ENCODE measurements around the gene SUSD4.

DNA sequence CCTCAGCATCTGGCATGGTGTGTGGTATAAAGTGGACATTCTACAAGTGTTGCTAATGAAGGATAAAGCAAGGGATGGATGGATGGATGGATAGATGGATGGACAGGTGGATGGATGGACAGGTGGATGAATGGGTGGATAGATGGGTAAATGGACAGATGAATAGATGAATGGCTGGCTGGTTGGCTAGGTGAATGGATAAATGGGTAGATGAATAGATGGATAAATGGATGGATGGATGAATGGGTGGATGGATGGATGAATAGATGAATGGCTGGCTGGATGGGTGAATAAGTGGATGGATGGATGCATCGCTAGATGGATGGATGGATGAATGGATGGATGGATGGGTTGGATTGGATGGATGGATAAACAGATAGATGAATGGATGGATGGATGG lies 66.2 kb downstream of the SUSD4 start:
- TF ChIP-seq, protein P1, sequence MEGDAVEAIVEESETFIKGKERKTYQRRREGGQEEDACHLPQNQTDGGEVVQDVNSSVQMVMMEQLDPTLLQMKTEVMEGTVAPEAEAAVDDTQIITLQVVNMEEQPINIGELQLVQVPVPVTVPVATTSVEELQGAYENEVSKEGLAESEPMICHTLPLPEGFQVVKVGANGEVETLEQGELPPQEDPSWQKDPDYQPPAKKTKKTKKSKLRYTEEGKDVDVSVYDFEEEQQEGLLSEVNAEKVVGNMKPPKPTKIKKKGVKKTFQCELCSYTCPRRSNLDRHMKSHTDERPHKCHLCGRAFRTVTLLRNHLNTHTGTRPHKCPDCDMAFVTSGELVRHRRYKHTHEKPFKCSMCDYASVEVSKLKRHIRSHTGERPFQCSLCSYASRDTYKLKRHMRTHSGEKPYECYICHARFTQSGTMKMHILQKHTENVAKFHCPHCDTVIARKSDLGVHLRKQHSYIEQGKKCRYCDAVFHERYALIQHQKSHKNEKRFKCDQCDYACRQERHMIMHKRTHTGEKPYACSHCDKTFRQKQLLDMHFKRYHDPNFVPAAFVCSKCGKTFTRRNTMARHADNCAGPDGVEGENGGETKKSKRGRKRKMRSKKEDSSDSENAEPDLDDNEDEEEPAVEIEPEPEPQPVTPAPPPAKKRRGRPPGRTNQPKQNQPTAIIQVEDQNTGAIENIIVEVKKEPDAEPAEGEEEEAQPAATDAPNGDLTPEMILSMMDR (IDR thresholded peaks at IDR 0.05): no peak
- TF ChIP-seq EZH2 (IDR thresholded peaks at IDR 0.05): no peak
- no peak for TF ChIP-seq EZH2phosphoT487 (IDR thresholded peaks at IDR 0.05)
